NCI-H2227 (cell line): ENCODE measurements around the gene COASY.

Source experiments
- DNase-seq: peaks from one replicate; lab custom pipeline; 2025; ENCODE audit not compliant: unreplicated experiment; lab: John Stamatoyannopoulos, UW

Gene COASY

GRCh38 chr17:42571435-42572225 is 9.7 kb downstream of the COASY start:
- peak; percentile 50 for DNase-seq

GRCh38 chr17:42573095-42573494 is 11.1 kb downstream of the COASY start:
- DNase-seq = no peak

- no peak for DNase-seq
These were observed 12.5 kb downstream of the COASY start for GRCh38 chr17:42574463-42574862.

- DNase-seq = no peak
These were observed 15.2 kb downstream of the COASY start for GRCh38 chr17:42577140-42577531.

- DNase-seq = peak; percentile 96
These were observed 15.8 kb downstream of the COASY start, which contains the start of gene PSMC3IP for GRCh38 chr17:42577532-42578281. Gene PSMC3IP (minus strand): TSS chr17:42577729. CDS start chr17:42577686, 43 bp downstream.

- DNase-seq = peak; percentile 85
These were observed 16.4 kb downstream of the COASY start for GRCh38 chr17:42578282-42578869.

- no peak for DNase-seq
These were observed 18.0 kb downstream of the COASY start for GRCh38 chr17:42579794-42580551.

- no peak for DNase-seq
These were observed 19.9 kb downstream of the COASY start for GRCh38 chr17:42581744-42582270.

GRCh38 chr17:42584880-42585279 is 22.9 kb downstream of the COASY start:
- no peak for DNase-seq

GRCh38 chr17:42585353-42585752 is 23.4 kb downstream of the COASY start:
- DNase-seq = no peak

GRCh38 chr17:42586514-42587230 is 24.7 kb downstream of the COASY start:
- no peak for DNase-seq

- no peak for DNase-seq
These were observed 28.9 kb downstream of the COASY start for GRCh38 chr17:42590886-42591285.

GRCh38 chr17:42591411-42591810 is 29.5 kb downstream of the COASY start:
- no peak for DNase-seq

GRCh38 chr17:42596386-42596785 is 34.4 kb downstream of the COASY start:
- DNase-seq = no peak

GRCh38 chr17:42598905-42599304 is 37.0 kb downstream of the COASY start:
- peak; percentile 19 for DNase-seq

- peak; percentile 58 for DNase-seq
These were observed 41.4 kb downstream of the COASY start for GRCh38 chr17:42603318-42603717.

GRCh38 chr17:42607769-42608168 is 45.8 kb downstream of the COASY start:
- DNase-seq = no peak

- peak; percentile 35 for DNase-seq
These were observed 46.6 kb downstream of the COASY start for GRCh38 chr17:42608305-42609181.

- DNase-seq = peak; percentile 100
These were observed 47.4 kb downstream of the COASY start, which contains the start of the genes RETREG3 and TUBG1 for GRCh38 chr17:42609182-42609813. Gene RETREG3 (minus strand): TSS chr17:42609374. CDS start chr17:42609324, 50 bp downstream. Gene TUBG1 (plus strand): TSS chr17:42609683. CDS start chr17:42609738, 55 bp downstream.
